H9 (cell line): ENCODE results near the gene CDX2. TPM values are rescaled to one million over a fixed set of nuclear protein-coding genes. Genes with fewer than 3 reads are reported as not detected.

Experiments used
- DNase-seq: peaks from one replicate; pipeline ENCODE4 v3.0.0-alpha.2; 2017
- H2AFZ ChIP-seq: one replicate; pipeline ENCODE4 v1.6.1; 2013; ENCODE audit warnings: mild to moderate bottlenecking, low read length, control low read depth, moderate library complexity
- H2AK5ac ChIP-seq: 2 replicates; pipeline ENCODE4 v1.6.1; 2013; ENCODE audit warnings: low read length, control low read depth, mixed read lengths; ENCODE audit not compliant: insufficient read length
- H2BK120ac ChIP-seq: one replicate; pipeline ENCODE4 v1.6.1; 2013; ENCODE audit warnings: low read depth, mild to moderate bottlenecking, low read length, control low read depth, inconsistent platforms; ENCODE audit not compliant: poor library complexity, severe bottlenecking
- H2BK12ac ChIP-seq: 2 replicates; pipeline ENCODE4 v1.6.1; 2013; ENCODE audit warnings: low read length, control low read depth, mixed read lengths, low read depth; ENCODE audit not compliant: insufficient read length
- H2BK15ac ChIP-seq: 2 replicates; pipeline ENCODE4 v1.6.1; 2013; ENCODE audit warnings: low read depth, low read length, control low read depth
- H2BK20ac ChIP-seq: one replicate; pipeline ENCODE4 v1.6.1; 2013; ENCODE audit warnings: low read depth, mild to moderate bottlenecking, low read length, control low read depth, inconsistent platforms; ENCODE audit not compliant: poor library complexity, severe bottlenecking
- H2BK5ac ChIP-seq: 2 replicates; pipeline ENCODE4 v1.6.1; 2013; ENCODE audit warnings: low read length, control low read depth, mixed read lengths; ENCODE audit not compliant: insufficient read length
- H3K14ac ChIP-seq: 2 replicates; pipeline ENCODE4 v1.6.1; 2013; ENCODE audit warnings: low read length, control low read depth; ENCODE audit not compliant: insufficient read depth
- H3K18ac ChIP-seq: 2 replicates; pipeline ENCODE4 v1.6.1; 2013; ENCODE audit warnings: low read depth, mild to moderate bottlenecking, mixed read lengths, low read length, control low read depth; ENCODE audit not compliant: insufficient read length
- H3K23ac ChIP-seq: 2 replicates; pipeline ENCODE4 v1.6.1; 2013; ENCODE audit warnings: low read length, control low read depth, mixed read lengths, low read depth; ENCODE audit not compliant: insufficient read length
- H3K23me2 ChIP-seq: 2 replicates; pipeline ENCODE4 v1.6.1; 2013; ENCODE audit warnings: low read depth, mild to moderate bottlenecking, mixed read lengths, low read length, control low read depth; ENCODE audit not compliant: insufficient read length, poor library complexity, severe bottlenecking
- H3K27ac ChIP-seq: 2 replicates; pipeline ENCODE4 v1.5.1; 2013; ENCODE audit warnings: low read length, control low read depth, mixed read lengths, low read depth; ENCODE audit not compliant: insufficient read length
- H3K27me3 ChIP-seq: 2 replicates; pipeline ENCODE4 v1.6.1; 2013; ENCODE audit warnings: low read length, control low read depth, inconsistent platforms; ENCODE audit not compliant: insufficient read depth
- H3K4ac ChIP-seq: 2 replicates; pipeline ENCODE4 v1.6.1; 2013; ENCODE audit warnings: low read depth, mild to moderate bottlenecking, control low read depth, inconsistent platforms, low read length, moderate library complexity
- H3K4me1 ChIP-seq: 2 replicates; pipeline ENCODE4 v1.6.1; 2013; ENCODE audit warnings: low read length, control low read depth, inconsistent platforms; ENCODE audit not compliant: insufficient read depth
- H3K4me2 ChIP-seq: 2 replicates; pipeline ENCODE4 v1.6.1; 2013; ENCODE audit warnings: low read length, control low read depth, mixed read lengths; ENCODE audit not compliant: insufficient read length, insufficient read depth
- H3K56ac ChIP-seq: 2 replicates; pipeline ENCODE4 v1.6.1; 2013; ENCODE audit warnings: low read depth, mild to moderate bottlenecking, mixed read lengths, low read length, control low read depth; ENCODE audit not compliant: insufficient read length
- H3K79me1 ChIP-seq: 2 replicates; pipeline ENCODE4 v1.6.1; 2013; ENCODE audit warnings: low read depth, mild to moderate bottlenecking, moderate library complexity, low read length, control low read depth, inconsistent platforms; ENCODE audit not compliant: insufficient read depth, poor library complexity, severe bottlenecking
- H3K79me2 ChIP-seq: 2 replicates; pipeline ENCODE4 v1.6.1; 2013; ENCODE audit warnings: low read length, control low read depth, inconsistent platforms; ENCODE audit not compliant: insufficient read depth
- H3K9ac ChIP-seq: 2 replicates; pipeline ENCODE4 v1.6.1; 2013; ENCODE audit warnings: low read length, control low read depth, mixed read lengths; ENCODE audit not compliant: insufficient read length; ENCODE audit errors: extremely low read depth
- H3K9me3 ChIP-seq: one replicate; pipeline ENCODE4 v1.6.1; 2013; ENCODE audit warnings: low read depth, low read length, inconsistent platforms; ENCODE audit not compliant: control insufficient read depth
- H3T11ph ChIP-seq: one replicate; pipeline ENCODE4 v1.6.1; 2013; ENCODE audit warnings: mild to moderate bottlenecking, low read length, control low read depth, inconsistent platforms
- H4K20me1 ChIP-seq: one replicate; pipeline ENCODE4 v1.6.1; 2013; ENCODE audit not compliant: control insufficient read depth, insufficient read length, insufficient read depth
- H4K5ac ChIP-seq: 2 replicates; pipeline ENCODE4 v1.6.1; 2013; ENCODE audit warnings: low read depth, mild to moderate bottlenecking, mixed read lengths, low read length, control low read depth; ENCODE audit not compliant: insufficient read length
- H4K8ac ChIP-seq: replicated peaks from 2 replicates; pipeline ENCODE4 v1.6.1; 2013; ENCODE audit warnings: low read length, control low read depth, mixed read lengths, low read depth; ENCODE audit not compliant: insufficient read length
- H4K91ac ChIP-seq: 2 replicates; pipeline ENCODE4 v1.6.1; 2013; ENCODE audit warnings: low read depth, mild to moderate bottlenecking, moderate library complexity, mixed read lengths, low read length, control low read depth; ENCODE audit not compliant: insufficient read length
- H3K27ac Mint-ChIP-seq, 3 experiments: 2 replicates in 2 of 3; 3 replicates in 1 of 3; pipeline ENCODE4 v1.8.0; 2020 to 2021; ENCODE audit warnings: mixed read lengths in 3 of 3, mild to moderate bottlenecking in 1 of 3, moderate library complexity in 1 of 3
- H3K27me3 Mint-ChIP-seq: 2 replicates; pipeline ENCODE4 v1.8.0; 2021; ENCODE audit warnings: low read depth, mild to moderate bottlenecking, moderate library complexity, mixed read lengths
- H3K36me3 Mint-ChIP-seq, 3 experiments: 2 replicates in 2 of 3; 3 replicates in 1 of 3; pipeline ENCODE4 v1.8.0; 2020 to 2021; ENCODE audit warnings: low read depth in 3 of 3, mixed read lengths in 3 of 3; ENCODE audit not compliant: insufficient read depth in 1 of 3
- H3K4me1 Mint-ChIP-seq, 2 experiments: 2 replicates each; pipeline ENCODE4 v1.8.0; 2020; ENCODE audit warnings: mixed read lengths in 2 of 2
- H3K4me3 Mint-ChIP-seq, 2 experiments: 2 replicates in 1 of 2; 3 replicates in 1 of 2; pipeline ENCODE4 v1.8.0; 2020 to 2021; ENCODE audit warnings: mild to moderate bottlenecking in 2 of 2, mixed read lengths in 2 of 2, moderate library complexity in 1 of 2
- H3K9me3 Mint-ChIP-seq, 2 experiments: 2 replicates in 1 of 2; 3 replicates in 1 of 2; pipeline ENCODE4 v1.8.0; 2020; ENCODE audit warnings: mild to moderate bottlenecking in 2 of 2, mixed read lengths in 2 of 2, moderate library complexity in 1 of 2
- WGBS: extraction: QIAGEN DNeasy Blood & Tissue Kit; methylation state at CpG from one replicate; pipeline ENCODE4 v1.1.7; 2013; ENCODE audit warnings: missing lambda C conversion rate, low lambda C conversion rate, mixed read lengths; ENCODE audit not compliant: insufficient read length; ENCODE audit errors: extremely low coverage; 5-methylcytosine and 5-hydroxymethylcytosine counted together
- total RNA-seq: library from RNA; stranded (reverse); gene quantifications from 2 replicates; pipeline ENCODE4 v1.2.1, GENCODE V29; 2021
- TF ChIP-seq, protein P1 (sequence below): fragments of 200-600 bp; sonication (generic); conservative IDR thresholded peaks from 3 replicates; pipeline ENCODE4 v1.8.0; 2021; ENCODE audit warnings: antibody characterized with exemption, mild to moderate bottlenecking

CDX2 gene
- total RNA-seq, 1 experiment from 2014 or later: not detected

DNA sequence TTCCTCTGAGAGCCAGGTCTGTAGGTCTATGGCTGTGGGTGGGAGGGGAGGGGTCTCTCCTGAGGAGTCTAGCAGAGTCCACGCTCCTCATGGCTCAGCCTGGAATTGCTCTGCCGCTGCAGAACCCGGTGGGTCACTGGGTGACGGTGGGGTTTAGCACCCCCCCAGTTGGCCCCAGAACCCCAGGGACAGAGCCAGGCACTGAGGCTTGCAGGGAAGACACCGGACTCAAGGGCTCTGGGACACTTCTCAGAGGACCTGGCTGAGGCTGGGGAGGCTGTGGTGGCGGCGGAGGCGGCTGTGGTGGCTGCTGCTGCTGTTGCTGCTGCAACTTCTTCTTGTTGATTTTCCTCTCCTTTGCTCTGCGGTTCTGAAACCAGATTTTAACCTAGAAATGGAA lies 6.1 kb downstream of the CDX2 start:
- Histone ChIP-seq H2BK5ac (no peak overlapping the region), H4K5ac (no peak overlapping the region), H2BK20ac (no peak overlapping the region), H3K9ac (no peak overlapping the region), H3K27me3 (peaks cover 92% of the 10 kb centered on the region), H3K4me2 (no peak overlapping the region), H3K14ac (no peak overlapping the region), H4K20me1 (peaks cover 4% of the 10 kb centered on the region), H3K4ac (no peak overlapping the region), H2BK120ac (no peak overlapping the region), H3K79me2 (no peaks in the 10 kb centered on the region), H3K9me3 (no peaks in the 10 kb centered on the region), H3K27ac (no peak overlapping the region), H2BK15ac (no peak overlapping the region), H2AFZ (no peak overlapping the region), H3K79me1 (no peaks in the 10 kb centered on the region), H3K18ac (no peak overlapping the region), H3K56ac (no peak overlapping the region), H3K4me1 (peaks cover 5% of the 10 kb centered on the region; the same call in 1 of the 2 replicates), H4K91ac (no peak overlapping the region), H3T11ph (no peak overlapping the region), H4K8ac (no peak overlapping the region), H3K23me2 (no peaks in the 10 kb centered on the region), H2AK5ac (no peak overlapping the region), H2BK12ac (no peak overlapping the region), H3K23ac (no peak overlapping the region)
- Mint-ChIP-seq H3K27ac (no peak overlapping the region), H3K4me3 (no peak overlapping the region; a peak in 1 of 5 replicates), H3K27me3 (peaks cover 100% of the 10 kb centered on the region), H3K36me3 (no peaks in the 10 kb centered on the region), H3K9me3 (peaks cover 2 to 20% of the 10 kb centered on the region in 2 experiments), H3K4me1 (peaks cover 24 to 44% of the 10 kb centered on the region in 2 experiments)
- no peak for DNase-seq
- TF ChIP-seq, protein P1, sequence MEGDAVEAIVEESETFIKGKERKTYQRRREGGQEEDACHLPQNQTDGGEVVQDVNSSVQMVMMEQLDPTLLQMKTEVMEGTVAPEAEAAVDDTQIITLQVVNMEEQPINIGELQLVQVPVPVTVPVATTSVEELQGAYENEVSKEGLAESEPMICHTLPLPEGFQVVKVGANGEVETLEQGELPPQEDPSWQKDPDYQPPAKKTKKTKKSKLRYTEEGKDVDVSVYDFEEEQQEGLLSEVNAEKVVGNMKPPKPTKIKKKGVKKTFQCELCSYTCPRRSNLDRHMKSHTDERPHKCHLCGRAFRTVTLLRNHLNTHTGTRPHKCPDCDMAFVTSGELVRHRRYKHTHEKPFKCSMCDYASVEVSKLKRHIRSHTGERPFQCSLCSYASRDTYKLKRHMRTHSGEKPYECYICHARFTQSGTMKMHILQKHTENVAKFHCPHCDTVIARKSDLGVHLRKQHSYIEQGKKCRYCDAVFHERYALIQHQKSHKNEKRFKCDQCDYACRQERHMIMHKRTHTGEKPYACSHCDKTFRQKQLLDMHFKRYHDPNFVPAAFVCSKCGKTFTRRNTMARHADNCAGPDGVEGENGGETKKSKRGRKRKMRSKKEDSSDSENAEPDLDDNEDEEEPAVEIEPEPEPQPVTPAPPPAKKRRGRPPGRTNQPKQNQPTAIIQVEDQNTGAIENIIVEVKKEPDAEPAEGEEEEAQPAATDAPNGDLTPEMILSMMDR: no peak
- WGBS: no CpG with 5 or more reads among the region's 9 CpGs
